ENCODE measurements around the gene EPS8L2. TPM values are rescaled to one million over a fixed set of nuclear protein-coding genes. Genes with fewer than 3 reads are reported as not detected.

The EPS8L2 gene
- total and polyA plus RNA-seq, 4 donors: 24.4 to 138 (median 62.7) TPM

GRCh38 chr11:673866-674265, 32.2 kb upstream of the EPS8L2 start (continued):
- no peak for TF ChIP-seq FOXA1 (IDR thresholded peaks at IDR 0.05)

- Histone ChIP-seq H3K4me3 (ENCODE audit: low read depth in 1 of 3, low read length in 3 of 3) (no peak overlapping the region), H3K27me3 (ENCODE audit: control insufficient read depth in 4 of 4, insufficient read depth in 4 of 4, low read length in 3 of 4) (no peaks in the 10 kb centered on the region), H3K4me1 (ENCODE audit: control insufficient read depth in 4 of 4, insufficient read depth in 4 of 4, low read length in 3 of 4) (peaks cover 0 to 4% (median 1%) of the 10 kb centered on the region in 4 donors), H3K9me3 (ENCODE audit: control insufficient read depth in 4 of 4, low read length in 3 of 4) (no peaks in the 10 kb centered on the region), H3K36me3 (ENCODE audit: control insufficient read depth in 4 of 4, insufficient read depth in 3 of 4, low read depth in 1 of 4, low read length in 3 of 4) (peaks cover 15 to 33% (median 19%) of the 10 kb centered on the region in 4 donors), H3K9ac (ENCODE audit: low read depth in 1 of 2, low read length in 2 of 2) (no peak overlapping the region), H3K27ac (ENCODE audit: low read depth in 1 of 2, low read length in 2 of 2) (no peak overlapping the region)
- WGBS: 90% methylated on average over 17 of the region's 17 CpGs
- DNase-seq (ENCODE audit: low spot score): no peak
- TF ChIP-seq REST (IDR thresholded peaks at IDR 0.05) (no peak), ATF3 (IDR thresholded peaks at IDR 0.05) (no peak), FOXA2 (IDR thresholded peaks at IDR 0.05) (no peak), FOXA1 (IDR thresholded peaks at IDR 0.05) (no peak)
Measured at GRCh38 chr11:674406-674805, 31.6 kb upstream of the EPS8L2 start.

GRCh38 chr11:678297-678696, 27.7 kb upstream of the EPS8L2 start:
- Histone ChIP-seq H3K9me3 (ENCODE audit: control insufficient read depth in 4 of 4, low read length in 3 of 4) (no peaks in the 10 kb centered on the region), H3K4me1 (ENCODE audit: control insufficient read depth in 4 of 4, insufficient read depth in 4 of 4, low read length in 3 of 4) (peaks cover 2 to 21% (median 13%) of the 10 kb centered on the region in 4 donors), H3K9ac (ENCODE audit: low read depth in 1 of 2, low read length in 2 of 2) (no peak overlapping the region), H3K27me3 (ENCODE audit: control insufficient read depth in 4 of 4, insufficient read depth in 4 of 4, low read length in 3 of 4) (no peaks in the 10 kb centered on the region), H3K36me3 (ENCODE audit: control insufficient read depth in 4 of 4, insufficient read depth in 3 of 4, low read depth in 1 of 4, low read length in 3 of 4) (peaks cover 17 to 42% (median 20%) of the 10 kb centered on the region in 4 donors), H3K27ac (ENCODE audit: low read depth in 1 of 2, low read length in 2 of 2) (no peak overlapping the region), H3K4me3 (ENCODE audit: low read depth in 1 of 3, low read length in 3 of 3) (no peak overlapping the region)
- DNase-seq (ENCODE audit: low spot score): no peak
- WGBS: 95% methylated on average over 3 of the region's 3 CpGs
- TF ChIP-seq JUND (IDR thresholded peaks at IDR 0.05) (no peak), ZBTB33 (IDR thresholded peaks at IDR 0.05) (no peak), EGR1 (IDR thresholded peaks at IDR 0.05; ENCODE audit: low read depth in 2 of 2) (no peak), REST (IDR thresholded peaks at IDR 0.05) (no peak), FOXA2 (IDR thresholded peaks at IDR 0.05) (no peak), YY1 (IDR thresholded peaks at IDR 0.05) (no peak), MAX (IDR thresholded peaks at IDR 0.05) (no peak), GABPA (IDR thresholded peaks at IDR 0.05 in 1 of 2, conservative IDR thresholded peaks at IDR 0.05 in 1 of 2) (no peak), ATF3 (IDR thresholded peaks at IDR 0.05) (no peak), FOXA1 (IDR thresholded peaks at IDR 0.05) (no peak), HNF4A (conservative IDR thresholded peaks at IDR 0.05) (no peak), RAD21 (IDR thresholded peaks at IDR 0.05) (no peak), RXRA (IDR thresholded peaks at IDR 0.05) (no peak)
- TF ChIP-seq, protein P1, sequence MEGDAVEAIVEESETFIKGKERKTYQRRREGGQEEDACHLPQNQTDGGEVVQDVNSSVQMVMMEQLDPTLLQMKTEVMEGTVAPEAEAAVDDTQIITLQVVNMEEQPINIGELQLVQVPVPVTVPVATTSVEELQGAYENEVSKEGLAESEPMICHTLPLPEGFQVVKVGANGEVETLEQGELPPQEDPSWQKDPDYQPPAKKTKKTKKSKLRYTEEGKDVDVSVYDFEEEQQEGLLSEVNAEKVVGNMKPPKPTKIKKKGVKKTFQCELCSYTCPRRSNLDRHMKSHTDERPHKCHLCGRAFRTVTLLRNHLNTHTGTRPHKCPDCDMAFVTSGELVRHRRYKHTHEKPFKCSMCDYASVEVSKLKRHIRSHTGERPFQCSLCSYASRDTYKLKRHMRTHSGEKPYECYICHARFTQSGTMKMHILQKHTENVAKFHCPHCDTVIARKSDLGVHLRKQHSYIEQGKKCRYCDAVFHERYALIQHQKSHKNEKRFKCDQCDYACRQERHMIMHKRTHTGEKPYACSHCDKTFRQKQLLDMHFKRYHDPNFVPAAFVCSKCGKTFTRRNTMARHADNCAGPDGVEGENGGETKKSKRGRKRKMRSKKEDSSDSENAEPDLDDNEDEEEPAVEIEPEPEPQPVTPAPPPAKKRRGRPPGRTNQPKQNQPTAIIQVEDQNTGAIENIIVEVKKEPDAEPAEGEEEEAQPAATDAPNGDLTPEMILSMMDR (IDR thresholded peaks at IDR 0.05; ENCODE audit: low read depth, low read length, missing input control): no peak
